NCI-H2081 (cell line): ENCODE results near the gene TSGA10IP.

Experiments used
- DNase-seq, 2 experiments: peaks; one replicate each; lab custom pipeline; 2025; lab: John Stamatoyannopoulos, UW

TSGA10IP gene

GRCh38 chr11:65918211-65919140, 26.8 kb upstream of the TSGA10IP start, which contains the start of gene C11orf68:
Gene C11orf68, minus strand, starts transcription at chr11:65919062. Its CDS starts 31 bp downstream, at chr11:65919031.
- peak; percentile 18 to 28 for DNase-seq

- peak; percentile 97 for DNase-seq
These were observed 26.1 kb upstream of the TSGA10IP start, which contains the start of gene DRAP1 for GRCh38 chr11:65919141-65919572. Gene DRAP1, plus strand, starts transcription at chr11:65919426. Its CDS starts 76 bp downstream, at chr11:65919502.

DNA sequence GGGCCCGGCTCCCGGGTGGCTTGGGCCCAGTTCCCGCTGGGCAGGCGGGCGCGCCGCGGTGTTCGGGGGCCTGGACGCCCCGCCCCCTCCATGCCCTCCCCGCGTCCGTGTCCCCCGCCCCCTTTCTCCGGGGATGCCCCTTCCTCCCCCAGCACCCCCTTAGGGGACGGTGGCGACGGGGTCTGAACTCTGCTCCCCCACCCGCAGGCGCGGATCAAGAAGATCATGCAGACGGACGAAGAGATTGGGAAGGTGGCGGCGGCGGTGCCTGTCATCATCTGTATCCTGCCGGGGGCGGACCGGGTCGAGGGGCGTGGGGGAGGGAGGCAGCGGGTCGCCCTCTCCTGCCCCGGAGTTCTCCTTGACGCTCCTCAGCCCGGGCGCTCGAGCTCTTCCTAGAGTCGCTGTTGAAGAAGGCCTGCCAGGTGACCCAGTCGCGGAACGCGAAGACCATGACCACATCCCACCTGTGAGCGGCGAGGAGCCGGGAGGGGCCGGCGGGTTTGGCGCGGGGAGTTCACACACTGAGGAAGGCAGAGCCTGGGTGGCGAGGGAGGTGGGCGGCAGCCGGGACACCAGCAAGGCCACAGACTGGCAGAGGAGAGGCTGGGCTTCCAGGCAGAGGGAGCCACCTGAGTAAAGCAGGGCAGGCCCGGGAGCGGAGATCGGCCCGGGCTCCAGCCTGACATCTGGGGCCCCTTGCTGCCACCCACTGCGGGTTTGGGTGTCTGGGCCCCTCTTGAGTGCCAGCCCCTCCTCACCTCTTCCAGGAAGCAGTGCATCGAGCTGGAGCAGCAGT, 25.5 kb upstream of the TSGA10IP start:
- DNase-seq: no peak

DNA sequence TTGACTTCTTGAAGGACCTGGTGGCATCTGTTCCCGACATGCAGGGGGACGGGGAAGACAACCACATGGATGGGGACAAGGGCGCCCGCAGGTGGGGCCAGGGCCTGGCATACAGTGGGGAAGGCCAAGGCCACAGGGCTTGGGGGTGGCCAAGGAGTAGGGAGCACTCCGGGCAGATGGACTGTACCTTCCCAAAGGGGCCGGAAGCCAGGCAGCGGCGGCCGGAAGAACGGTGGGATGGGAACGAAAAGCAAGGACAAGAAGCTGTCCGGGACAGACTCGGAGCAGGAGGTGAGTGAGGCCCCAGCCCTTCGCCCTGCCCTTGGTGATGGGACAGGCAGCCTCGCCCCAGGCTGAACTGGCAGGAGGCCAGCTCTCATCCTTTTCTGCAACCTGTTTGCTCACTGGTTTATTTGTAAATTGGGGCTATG, 24.9 kb upstream of the TSGA10IP start:
- DNase-seq: no peak

GRCh38 chr11:65921033-65921555, 24.2 kb upstream of the TSGA10IP start:
- DNase-seq: no peak

GRCh38 chr11:65921876-65922275, 23.4 kb upstream of the TSGA10IP start:
- DNase-seq: no peak

- no peak for DNase-seq
These were observed 22.7 kb upstream of the TSGA10IP start for GRCh38 chr11:65922565-65922964.

- no peak for DNase-seq
These were observed 19.9 kb upstream of the TSGA10IP start for GRCh38 chr11:65925397-65925796.

DNA sequence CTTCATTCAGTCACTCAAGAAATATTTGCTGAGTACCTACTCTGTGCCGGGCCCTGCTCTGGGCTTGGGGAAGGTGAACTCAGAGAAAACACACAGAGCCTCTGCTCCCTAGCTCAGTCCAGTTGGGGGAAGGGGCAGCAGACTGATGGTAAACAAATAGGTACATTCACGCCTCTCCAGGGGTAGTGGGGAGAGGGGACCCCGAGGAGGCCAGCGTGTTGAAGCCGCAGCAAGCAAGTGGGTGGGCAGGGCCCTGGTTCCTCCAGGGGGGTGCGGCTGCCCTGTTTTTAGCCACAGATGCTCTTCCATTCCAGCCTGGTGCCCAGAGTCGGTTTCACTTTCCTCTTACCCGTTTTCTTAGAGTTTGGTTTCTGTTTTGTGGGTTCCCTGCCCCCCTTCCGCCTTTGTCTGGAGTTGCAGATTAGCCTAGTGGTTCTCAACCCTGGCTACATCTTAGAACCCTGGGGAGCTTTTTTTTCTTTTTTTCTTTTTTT, 17.3 kb upstream of the TSGA10IP start:
- no peak for DNase-seq

DNA sequence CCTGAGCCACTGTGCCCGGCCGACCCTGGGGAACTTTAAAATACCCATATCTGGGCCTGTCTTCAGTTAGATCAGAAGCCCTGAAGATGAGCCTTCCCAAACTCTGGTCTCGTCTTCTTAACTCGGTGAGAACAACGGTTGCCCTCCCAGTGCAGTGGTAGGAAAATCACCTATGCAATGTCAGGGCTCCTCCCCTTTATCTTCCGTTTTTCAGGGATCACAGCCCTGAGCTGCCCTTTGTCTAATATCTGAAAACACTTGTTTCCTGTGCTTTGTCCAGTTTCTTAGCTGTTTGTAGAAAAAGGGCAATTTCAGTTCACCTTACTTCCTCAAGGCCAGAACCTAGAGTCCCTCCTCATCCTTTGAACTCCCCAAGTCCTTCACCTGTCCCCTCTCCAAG, 16.6 kb upstream of the TSGA10IP start:
- no peak for DNase-seq

DNA sequence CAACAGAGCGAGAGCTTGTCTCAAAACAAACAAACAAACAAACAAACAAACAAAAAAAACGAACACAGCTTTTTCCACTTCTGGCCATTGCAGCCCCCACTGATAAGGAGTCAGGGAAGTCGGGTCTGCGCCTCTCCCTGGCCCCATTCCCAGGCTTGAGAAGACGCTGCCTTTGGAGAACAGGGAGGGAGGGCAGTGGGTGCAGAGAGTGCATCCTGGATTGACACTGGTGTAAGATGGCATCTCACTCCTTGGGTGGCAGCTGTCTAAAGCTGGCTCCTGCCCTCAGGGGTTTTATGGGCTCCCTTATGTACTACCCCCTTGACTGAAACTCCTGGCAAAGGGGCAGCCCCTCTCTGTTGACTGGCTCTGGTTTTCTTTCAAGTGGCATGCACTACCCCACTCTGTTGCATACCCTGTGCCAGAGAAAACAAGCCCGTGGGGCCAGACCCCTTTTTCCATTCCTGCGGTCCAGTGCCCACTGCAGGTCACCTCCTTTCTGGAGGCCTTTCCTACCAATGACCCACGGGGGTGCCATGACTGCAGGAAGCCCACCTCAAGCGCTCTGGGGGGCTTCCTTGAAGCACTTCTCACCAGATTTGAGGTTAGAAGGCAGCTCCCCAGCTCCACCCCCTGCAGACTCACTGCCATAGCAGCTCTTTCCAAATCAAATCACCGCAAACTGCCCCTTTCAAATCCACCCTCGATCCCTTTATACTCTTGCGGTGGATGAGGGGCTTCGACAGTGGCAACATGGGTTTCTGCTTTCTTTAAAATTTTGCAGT, 13.3 kb upstream of the TSGA10IP start:
- DNase-seq: no peak

DNA sequence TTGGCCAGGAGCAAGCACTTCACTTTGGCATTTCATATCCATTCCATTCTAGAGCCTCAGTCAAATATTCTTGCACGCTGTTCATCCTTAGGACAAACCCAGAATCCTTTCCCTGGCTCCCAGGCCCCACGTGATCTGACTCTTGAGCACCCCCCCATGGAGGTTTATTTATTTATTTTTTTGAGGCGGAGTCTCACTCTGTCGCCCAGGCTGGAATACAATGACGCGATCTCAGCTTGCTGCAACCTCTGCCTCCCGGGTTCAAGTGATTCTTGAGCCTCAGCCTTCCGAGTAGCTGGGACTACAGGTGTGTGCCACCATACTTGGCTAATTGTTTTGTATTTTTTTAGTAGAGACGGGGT, 12.7 kb upstream of the TSGA10IP start:
- no peak for DNase-seq

DNA sequence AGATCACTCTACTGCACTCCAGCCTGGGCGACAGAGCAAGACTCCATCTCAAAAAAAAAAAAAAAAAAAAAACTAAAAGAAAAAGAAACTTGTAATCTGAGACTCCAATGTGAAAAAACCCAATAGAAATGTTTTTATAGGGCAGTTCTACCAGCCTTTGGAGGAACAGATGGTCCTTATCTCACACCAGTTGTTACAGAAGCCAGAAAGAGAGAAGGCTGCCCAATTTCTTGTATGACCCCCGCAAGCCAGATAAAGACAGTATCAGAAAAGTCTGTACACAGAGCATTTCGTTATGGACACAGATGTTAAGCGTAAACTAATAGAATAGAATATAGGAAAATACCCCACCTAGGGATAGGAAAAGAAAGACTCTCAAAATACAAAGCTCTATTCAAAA, 11.3 kb upstream of the TSGA10IP start:
- no peak for DNase-seq

DNA sequence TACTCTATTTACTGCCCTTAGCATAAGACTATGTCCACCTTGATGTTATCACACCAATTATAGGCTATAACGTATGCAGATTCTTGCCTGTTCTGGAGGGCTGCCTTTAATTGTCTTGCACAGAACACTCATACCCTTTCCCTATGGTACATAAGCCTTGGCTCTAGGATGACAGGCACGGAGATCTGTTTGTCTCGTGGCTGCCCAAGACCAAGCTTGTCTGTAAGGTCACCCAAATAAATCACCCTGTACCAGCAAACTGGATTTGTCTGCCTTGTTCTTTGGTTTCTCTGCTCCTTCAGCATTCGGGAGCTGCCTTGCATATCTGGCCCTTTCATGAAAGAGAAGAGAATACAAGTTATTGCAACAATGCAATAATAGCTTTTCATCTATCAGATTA, 7.5 kb upstream of the TSGA10IP start:
- DNase-seq: no peak

- DNase-seq: no peak
These were observed 3.5 kb upstream of the TSGA10IP start for GRCh38 chr11:65941720-65942310.

DNA sequence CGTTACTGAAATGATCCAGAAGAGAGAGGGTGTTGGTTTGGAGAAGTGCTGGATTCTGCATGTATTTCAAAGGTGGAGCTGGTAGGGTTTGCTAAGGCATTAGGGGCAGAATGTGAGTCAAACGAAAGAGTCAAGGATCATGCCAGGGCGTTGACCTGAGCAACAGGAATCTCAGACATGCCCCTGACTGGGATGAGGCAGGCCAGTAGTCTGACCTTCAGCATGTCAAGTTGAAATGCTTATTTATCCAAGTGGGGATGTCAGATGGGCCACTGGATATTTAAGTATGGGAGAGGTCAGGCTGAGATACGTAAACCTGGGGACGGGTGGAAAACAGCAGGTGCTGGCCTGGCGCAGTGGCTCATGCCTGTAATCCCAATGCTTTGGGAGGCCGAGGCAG, 2.7 kb upstream of the TSGA10IP start:
- no peak for DNase-seq

DNA sequence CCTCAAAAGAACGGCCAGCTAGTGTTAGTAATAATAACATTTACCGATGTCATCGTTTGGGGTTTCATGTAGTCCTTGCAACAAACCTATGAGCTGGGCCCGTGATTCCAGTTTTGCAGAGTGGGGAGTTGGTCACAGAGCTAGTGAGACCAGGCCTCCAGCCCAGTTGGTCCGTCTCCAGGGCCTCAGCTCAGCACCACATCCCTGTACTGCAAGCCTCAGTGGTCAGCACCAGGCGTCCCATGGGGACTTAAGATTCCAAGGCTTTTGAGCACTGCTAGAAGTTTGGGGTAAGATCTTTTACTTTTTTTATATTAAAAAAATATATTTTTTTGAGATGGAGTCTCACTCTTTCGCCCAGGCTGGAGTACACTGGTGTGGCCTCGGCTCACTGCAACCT, 1.1 kb upstream of the TSGA10IP start:
- no peak for DNase-seq

GRCh38 chr11:65944767-65945166, 513 bp upstream of the TSGA10IP start:
- no peak for DNase-seq

DNA sequence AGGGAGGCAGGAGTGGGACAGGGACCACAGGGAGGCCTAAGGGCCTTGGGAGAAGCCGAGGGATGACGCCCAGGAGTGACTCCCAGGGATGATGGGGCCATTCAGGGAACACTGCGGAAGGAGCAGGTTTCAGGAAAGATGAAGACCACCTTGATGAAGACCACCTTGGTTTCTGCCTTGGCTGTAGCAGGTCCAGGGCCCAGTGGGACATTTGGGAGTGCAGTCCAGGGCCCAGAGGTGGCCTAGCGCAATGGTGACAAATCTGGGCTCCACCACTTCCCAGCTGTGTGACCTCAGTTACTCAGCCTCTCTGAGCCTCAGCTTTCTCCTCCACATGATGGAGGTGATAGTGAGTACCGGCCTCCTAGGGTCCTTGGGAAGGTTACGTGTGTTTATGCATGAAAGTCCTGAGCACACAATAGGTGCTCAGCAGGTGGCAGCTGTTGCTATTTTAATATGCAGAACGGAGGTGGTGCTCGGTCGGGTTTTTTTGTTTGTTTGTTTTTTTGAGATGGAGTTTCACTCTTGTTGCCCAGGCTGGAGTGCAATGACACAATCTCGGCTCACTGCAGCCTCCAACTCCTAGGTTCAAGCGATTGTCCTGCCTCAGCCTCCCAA, 770 bp downstream of the TSGA10IP start:
- DNase-seq: no peak

GRCh38 chr11:65946655-65947054, 1.4 kb downstream of the TSGA10IP start:
- DNase-seq: no peak

GRCh38 chr11:65947133-65947532, 1.9 kb downstream of the TSGA10IP start:
- no peak for DNase-seq
